TTC549 (cell line): ENCODE measurements around the gene C17orf75.
"Not testable (repeated sequence)": the region's sequence is repeated elsewhere in the genome, so short reads cannot be mapped to it uniquely, and the experiment has no call there.

ENCODE experiments used
- FAIRE-seq: peaks from 2 replicates; lab custom pipeline; 2012; peaks lifted over from hg19 to GRCh38; lab: Jason Lieb, UNC

The C17orf75 gene

DNA sequence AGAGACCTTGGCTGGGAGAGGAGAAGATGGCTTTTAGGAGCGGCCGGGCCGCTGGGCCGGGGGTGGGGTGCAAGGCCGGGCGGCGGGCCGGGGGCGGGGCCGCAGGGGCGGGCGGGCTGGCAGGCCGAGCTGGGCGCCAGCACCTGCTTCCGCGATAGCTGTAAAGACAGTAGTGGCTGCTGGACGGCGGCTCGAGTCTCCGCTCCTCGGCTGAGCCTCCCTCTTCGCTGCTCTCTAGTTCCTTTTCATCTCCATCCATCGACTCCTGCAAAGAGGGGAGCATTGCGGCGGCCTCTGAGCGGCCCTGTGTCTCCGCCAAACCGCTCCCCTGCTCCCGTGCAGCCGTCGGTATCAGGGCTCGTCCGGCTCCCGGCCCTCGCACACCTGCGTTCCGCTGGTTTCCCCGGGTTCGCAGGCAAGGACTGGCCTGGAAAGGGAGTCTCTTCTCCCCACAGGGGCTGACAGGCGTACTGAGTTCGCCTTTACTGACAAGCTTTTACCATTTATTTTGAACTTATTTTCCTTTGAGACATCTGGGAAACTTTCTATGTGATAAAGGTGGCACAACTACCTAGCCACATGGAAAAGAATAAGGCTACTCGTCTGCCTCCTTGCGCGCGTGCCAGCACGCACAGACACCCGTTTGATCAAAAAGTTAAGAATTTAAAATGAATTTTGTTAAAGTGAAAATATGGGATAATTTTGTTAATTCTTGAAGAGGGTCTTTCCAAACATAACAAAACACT is at the start of gene C17orf75:
TSS of gene C17orf75 (minus strand) at position 317 of the 746 bp plus-strand sequence. CDS start at position 283, 34 bp downstream.
- no peak for FAIRE-seq

GRCh38 chr17:32388613-32389459 is 46.9 kb upstream of the C17orf75 start:
- no peak for FAIRE-seq

GRCh38 chr17:32388128-32388527 is 46.2 kb upstream of the C17orf75 start:
- not testable (repeated sequence) for FAIRE-seq

DNA sequence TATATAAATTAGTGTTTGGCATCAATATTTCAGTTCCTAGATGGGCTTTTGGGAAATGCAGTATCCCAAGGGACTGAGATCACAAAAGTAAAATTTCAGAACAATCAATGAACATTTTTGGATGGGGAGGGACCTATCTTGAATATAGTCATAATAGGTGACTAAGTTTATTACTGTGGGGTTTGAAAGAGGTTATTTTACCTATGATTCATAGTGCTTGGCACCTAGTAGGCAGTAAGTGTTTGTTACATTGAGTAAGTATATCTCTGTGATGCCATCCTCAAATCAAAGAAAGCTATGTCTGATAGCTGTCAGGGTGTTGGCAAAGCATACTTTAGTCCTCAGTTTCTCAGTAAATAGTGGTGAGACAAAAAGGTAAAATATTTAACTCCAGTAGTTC is 44.9 kb upstream of the C17orf75 start:
- FAIRE-seq = no peak

- no peak for FAIRE-seq
Measured at GRCh38 chr17:32385971-32386370, 44.0 kb upstream of the C17orf75 start.

DNA sequence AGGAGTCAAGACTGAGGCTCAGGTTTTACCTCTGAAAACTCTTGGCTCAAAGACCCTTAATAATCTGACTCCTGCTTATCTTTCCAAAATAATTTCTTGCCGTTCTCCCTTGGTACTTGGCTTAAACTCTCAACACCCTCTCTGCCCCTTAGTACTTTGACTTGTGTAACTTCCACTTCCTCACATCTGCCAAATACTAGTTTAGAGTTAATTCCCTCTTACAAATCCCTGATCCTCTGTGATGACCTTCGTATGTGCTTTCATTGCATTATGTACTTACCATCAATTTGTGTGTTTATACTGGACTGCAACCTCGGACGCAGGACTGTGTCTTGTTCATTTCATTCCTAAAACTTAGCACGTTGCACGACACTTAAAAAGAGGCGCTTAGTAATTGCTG is 43.1 kb upstream of the C17orf75 start:
- no peak for FAIRE-seq

GRCh38 chr17:32383926-32384434 is 42.0 kb upstream of the C17orf75 start:
- FAIRE-seq = no peak

DNA sequence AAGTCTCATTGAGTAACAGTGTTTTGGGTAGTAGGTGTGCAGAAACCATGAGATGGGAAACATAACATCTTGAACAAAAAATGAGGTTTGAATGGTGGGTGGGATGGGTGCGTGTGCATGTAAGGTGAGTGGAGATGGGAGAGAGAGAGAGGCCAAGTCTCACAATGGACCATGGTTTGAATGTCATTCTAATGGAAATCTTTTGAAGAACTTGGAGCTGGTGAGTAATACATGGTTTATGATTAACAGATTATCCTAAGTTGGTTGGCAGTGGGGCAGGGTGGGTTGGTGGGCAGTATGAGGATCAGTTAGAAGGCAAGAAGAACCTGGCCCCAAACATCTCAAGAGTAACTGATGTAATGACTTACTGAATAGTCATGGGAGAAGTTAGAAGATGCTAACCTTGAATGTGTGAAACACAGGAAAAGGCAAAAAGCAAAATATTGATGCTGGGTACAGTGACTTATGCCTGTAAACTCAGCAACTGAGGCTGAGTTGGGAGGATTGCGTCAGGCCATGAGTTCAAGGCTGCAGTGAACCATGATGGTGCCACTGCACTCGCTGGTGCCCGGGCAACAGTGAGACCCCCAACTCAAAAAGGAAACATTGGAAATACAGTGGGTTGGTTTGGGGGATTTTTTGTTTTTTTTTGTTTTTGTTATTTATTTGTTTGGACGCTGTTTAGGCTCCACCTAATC is 40.7 kb upstream of the C17orf75 start:
- FAIRE-seq = no peak

- no peak for FAIRE-seq
Measured at GRCh38 chr17:32370426-32370825, 28.5 kb upstream of the C17orf75 start.

DNA sequence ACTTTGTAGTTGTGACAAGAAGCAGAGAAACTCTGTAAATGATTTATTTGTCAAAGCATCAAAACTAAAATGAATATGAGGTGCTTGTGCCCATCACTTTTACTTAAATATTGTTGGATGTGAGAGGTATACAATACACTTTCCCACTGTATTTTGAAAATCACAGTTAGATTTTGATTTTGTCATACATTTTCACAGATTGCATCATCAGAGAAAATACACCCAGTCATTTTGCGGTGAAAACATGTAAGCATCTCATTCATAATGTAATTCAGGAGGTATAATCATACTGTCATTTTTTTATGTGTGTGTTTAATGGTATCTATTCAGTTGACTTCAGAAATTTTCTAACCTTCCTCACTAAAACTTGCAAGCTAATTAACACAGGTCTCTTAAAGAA is 19.3 kb upstream of the C17orf75 start:
- no peak for FAIRE-seq

GRCh38 chr17:32357615-32358014 is 15.6 kb upstream of the C17orf75 start:
- no peak for FAIRE-seq

DNA sequence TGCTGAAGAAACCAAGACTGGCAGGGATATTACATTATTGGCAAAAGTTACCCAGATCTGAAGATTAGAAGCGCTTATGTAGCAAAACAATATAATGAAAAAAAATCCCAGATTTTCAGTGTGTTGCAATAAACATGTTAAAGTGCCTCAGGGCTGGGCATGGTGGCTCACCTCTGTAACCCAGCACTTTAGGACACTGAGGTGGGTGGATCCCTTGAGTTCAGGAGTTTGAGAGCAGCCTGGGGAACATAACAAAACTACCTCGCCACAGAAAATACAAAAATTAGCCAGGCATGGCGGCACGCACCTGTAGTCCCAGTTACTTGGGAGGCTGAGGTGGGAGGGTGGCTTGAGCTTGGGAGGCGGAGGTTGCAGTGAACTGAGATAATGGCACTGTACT is 14.8 kb upstream of the C17orf75 start:
- FAIRE-seq = no peak

GRCh38 chr17:32356378-32356743 is 14.4 kb upstream of the C17orf75 start:
- FAIRE-seq = no peak

DNA sequence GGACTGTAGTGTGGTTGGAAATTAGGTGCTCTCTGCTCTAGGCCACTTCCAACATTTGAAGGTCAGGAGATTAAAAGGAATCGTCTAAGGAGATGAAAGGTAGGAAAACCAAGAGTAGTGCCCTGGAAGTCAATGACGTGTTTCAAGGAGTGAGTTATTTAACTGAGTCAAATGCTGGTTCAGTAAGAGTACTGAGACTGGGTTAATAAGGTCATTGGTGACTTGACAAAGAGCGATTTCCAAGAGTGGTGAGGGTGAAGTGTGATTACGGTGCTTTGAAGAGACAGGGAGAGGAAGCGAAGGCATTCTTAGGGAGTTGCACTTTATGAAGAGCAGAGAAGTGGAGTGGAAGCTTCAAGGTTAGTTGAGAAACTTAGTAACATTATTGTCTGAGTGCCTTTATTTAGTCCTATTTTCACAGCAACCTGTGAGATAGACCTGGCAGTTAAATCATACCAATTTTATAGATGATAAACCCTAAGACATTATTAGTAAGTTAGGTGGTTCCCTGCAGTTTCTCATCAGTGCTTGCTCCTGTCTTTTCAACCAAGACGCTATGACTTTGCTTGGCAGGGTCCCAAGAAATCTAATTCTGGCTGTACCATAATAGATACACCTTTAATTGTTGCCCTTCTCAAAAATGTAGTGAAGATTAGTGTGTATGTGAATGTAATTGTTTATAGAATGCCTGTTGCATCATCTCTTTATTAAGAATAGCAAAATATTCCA is 13.8 kb upstream of the C17orf75 start:
- FAIRE-seq = no peak

GRCh38 chr17:32352734-32353133 is 10.8 kb upstream of the C17orf75 start:
- not testable (repeated sequence) for FAIRE-seq

GRCh38 chr17:32350666-32351418 is 8.9 kb upstream of the C17orf75 start:
- FAIRE-seq = no peak

GRCh38 chr17:32349854-32350665 is 8.1 kb upstream of the C17orf75 start, which contains the start of gene ZNF207:
TSS of gene ZNF207 (plus strand) at chr17:32350157. CDS start at chr17:32350286, 129 bp downstream.
- peak; percentile 54 for FAIRE-seq

GRCh38 chr17:32349503-32349853 is 7.5 kb upstream of the C17orf75 start:
- no peak for FAIRE-seq

DNA sequence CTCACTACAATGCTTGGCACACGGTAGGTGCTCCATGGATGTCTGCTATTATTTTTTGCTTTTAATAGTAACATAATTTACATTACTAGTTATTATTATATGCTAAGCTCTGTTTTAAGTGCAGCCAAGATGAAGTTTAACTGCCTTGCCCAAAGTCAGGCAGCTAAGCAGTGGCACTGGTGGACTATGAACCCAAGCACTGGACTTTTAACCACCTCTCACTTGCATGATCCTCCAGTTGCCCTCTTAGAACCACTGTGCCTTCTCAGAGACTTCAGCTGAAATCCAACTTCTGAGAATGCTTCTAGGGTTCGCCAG is 6.5 kb upstream of the C17orf75 start:
- no peak for FAIRE-seq

GRCh38 chr17:32345951-32346600 is 4.1 kb upstream of the C17orf75 start:
- no peak for FAIRE-seq
